ENCODE data around the gene EIF2B2. TPM values are rescaled to one million over a fixed set of nuclear protein-coding genes. Genes with fewer than 3 reads are reported as not detected.
"Not testable (repeated sequence)": the region's sequence is repeated elsewhere in the genome, so short reads cannot be mapped to it uniquely, and the experiment has no call there.

Gene EIF2B2
- total RNA-seq, 1 donor from 2014 or later, result 38.4 TPM

DNA sequence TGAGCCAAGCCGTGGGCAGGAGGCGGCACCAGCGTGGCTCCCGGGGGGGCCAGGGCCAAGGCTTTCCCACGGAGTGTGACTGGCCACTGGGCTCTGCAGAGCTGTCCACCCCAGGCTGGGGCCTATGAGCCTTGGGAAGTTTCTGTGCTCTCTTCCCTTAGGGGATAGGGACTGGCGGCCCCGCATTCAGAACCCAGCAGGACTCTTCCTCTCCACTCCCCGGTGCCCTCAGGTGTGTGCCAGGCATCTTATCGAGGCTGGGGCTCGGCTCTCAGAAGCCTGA is 17.8 kb upstream of the EIF2B2 start:
- Mint-ChIP-seq H3K27ac (ENCODE audit: unreplicated experiment) (no peak overlapping the region), H3K36me3 (ENCODE audit: low read depth) (no peaks in the 10 kb centered on the region), H3K4me1 (ENCODE audit: low read depth) (peaks cover 59% of the 10 kb centered on the region), H3K27me3 (ENCODE audit: low read depth) (no peaks in the 10 kb centered on the region), H3K9me3 (ENCODE audit: low read depth) (no peaks in the 10 kb centered on the region), H3K4me3 (ENCODE audit: unreplicated experiment) (no peak overlapping the region)
- TF ChIP-seq CTCF (IDR thresholded peaks at IDR 0.05), result no peak
- peak; percentile 81 for DNase-seq (ENCODE audit: low spot score)

DNA sequence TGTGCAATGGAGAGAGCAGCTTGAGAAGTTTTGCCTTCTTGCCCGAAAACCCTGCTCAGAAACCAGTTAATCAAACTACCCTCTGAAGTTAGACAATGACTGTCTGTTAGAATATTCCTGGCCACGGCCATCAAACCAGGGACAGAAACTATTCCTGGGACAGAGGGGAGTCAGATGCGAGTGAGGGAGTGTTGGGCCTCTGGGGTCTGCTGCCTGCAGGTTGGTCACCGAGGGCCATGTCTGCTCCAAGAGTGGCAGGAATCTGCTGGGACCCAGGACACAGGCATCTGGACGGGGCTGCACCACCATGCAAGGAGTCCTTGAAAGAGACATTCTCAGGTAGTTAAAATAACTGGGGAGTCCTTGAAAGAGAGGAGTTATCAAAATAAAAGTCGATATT is 16.9 kb upstream of the EIF2B2 start:
- H3K4me1 Mint-ChIP-seq (ENCODE audit: low read depth), result peaks cover 51% of the 10 kb centered on the region
- no peaks in the 10 kb centered on the region for H3K36me3 Mint-ChIP-seq (ENCODE audit: low read depth)
- no peak overlapping the region for H3K4me3 Mint-ChIP-seq (ENCODE audit: unreplicated experiment)
- no peaks in the 10 kb centered on the region for H3K27me3 Mint-ChIP-seq (ENCODE audit: low read depth)
- no peak overlapping the region for H3K27ac Mint-ChIP-seq (ENCODE audit: unreplicated experiment)
- TF ChIP-seq CTCF (IDR thresholded peaks at IDR 0.05), result no peak
- H3K9me3 Mint-ChIP-seq (ENCODE audit: low read depth), result no peaks in the 10 kb centered on the region
- no peak for DNase-seq (ENCODE audit: low spot score)

DNA sequence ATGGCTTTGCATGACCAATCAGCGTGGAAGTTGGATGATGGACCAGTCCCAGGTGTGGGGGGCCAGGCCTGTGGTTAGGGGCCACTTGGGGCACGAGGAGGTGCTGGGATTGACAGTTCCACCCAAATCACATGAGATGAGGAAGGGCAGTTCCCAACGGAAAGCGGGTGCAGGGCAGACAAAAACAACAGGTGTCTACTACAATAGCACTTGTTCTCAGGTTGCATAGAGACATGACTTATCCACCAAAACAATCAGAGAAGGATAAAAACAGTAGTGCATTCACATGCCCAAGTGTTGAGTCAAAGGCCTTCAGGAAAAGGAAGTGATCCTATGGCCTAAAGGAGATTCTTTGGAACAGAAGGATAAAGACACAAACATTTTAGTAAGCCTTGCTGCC is 14.6 kb upstream of the EIF2B2 start:
- no peaks in the 10 kb centered on the region for H3K9me3 Mint-ChIP-seq (ENCODE audit: low read depth)
- peaks cover 35% of the 10 kb centered on the region for H3K4me1 Mint-ChIP-seq (ENCODE audit: low read depth)
- no peaks in the 10 kb centered on the region for H3K36me3 Mint-ChIP-seq (ENCODE audit: low read depth)
- no peaks in the 10 kb centered on the region for H3K27me3 Mint-ChIP-seq (ENCODE audit: low read depth)
- H3K4me3 Mint-ChIP-seq (ENCODE audit: unreplicated experiment), result no peak overlapping the region
- DNase-seq (ENCODE audit: low spot score), result no peak
- H3K27ac Mint-ChIP-seq (ENCODE audit: unreplicated experiment), result no peak overlapping the region
- no peak for TF ChIP-seq CTCF (IDR thresholded peaks at IDR 0.05)

DNA sequence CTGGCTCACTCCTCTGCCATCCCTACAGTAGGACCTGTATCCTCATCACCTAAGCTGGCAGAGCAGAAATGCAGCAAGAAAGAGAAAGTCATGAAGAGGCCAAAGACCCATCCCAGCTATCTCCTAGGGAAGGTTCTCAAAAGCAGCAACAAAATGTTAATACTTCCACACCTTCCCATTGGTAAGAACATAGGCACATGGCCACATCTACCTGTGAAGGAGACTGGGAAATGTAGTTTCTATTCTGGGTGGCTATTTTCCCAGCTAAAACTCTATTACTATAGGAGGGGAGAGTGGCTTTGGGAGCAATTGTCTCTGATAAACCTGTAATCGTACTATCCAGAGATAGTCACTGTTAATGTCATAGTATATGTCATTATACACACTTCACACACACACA is 13.7 kb upstream of the EIF2B2 start:
- Mint-ChIP-seq H3K9me3 (ENCODE audit: low read depth) (no peaks in the 10 kb centered on the region), H3K36me3 (ENCODE audit: low read depth) (no peaks in the 10 kb centered on the region), H3K27me3 (ENCODE audit: low read depth) (no peaks in the 10 kb centered on the region), H3K27ac (ENCODE audit: unreplicated experiment) (no peak overlapping the region), H3K4me1 (ENCODE audit: low read depth) (peaks cover 34% of the 10 kb centered on the region), H3K4me3 (ENCODE audit: unreplicated experiment) (no peak overlapping the region)
- no peak for TF ChIP-seq CTCF (IDR thresholded peaks at IDR 0.05)
- DNase-seq (ENCODE audit: low spot score), result no peak

DNA sequence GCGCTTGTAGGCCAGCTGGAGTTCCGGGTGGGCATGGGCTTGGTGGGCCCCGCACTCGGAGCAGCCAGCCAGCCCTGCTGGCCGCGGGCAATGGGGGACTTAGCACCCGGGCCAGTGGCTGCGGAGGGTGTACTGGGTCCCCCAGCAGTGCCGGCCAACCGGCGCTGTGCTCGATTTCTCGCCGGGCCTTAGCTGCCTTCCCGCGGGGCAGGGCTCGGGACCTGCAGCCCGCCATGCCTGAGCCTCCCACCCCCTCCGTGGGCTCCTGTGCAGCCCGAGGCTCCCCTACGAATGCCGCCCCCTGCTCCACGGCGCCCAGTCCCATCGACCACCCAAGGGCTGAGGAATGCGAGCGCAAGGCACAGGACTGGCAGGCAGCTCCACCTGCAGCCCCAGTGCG is 8.5 kb upstream of the EIF2B2 start:
- not testable (repeated sequence) for H3K27me3 Mint-ChIP-seq (ENCODE audit: low read depth); H3K27ac Mint-ChIP-seq (ENCODE audit: unreplicated experiment); H3K4me3 Mint-ChIP-seq (ENCODE audit: unreplicated experiment); H3K36me3 Mint-ChIP-seq (ENCODE audit: low read depth); DNase-seq (ENCODE audit: low spot score); H3K9me3 Mint-ChIP-seq (ENCODE audit: low read depth)
- H3K4me1 Mint-ChIP-seq (ENCODE audit: low read depth), result peaks cover 11% of the 10 kb centered on the region

DNA sequence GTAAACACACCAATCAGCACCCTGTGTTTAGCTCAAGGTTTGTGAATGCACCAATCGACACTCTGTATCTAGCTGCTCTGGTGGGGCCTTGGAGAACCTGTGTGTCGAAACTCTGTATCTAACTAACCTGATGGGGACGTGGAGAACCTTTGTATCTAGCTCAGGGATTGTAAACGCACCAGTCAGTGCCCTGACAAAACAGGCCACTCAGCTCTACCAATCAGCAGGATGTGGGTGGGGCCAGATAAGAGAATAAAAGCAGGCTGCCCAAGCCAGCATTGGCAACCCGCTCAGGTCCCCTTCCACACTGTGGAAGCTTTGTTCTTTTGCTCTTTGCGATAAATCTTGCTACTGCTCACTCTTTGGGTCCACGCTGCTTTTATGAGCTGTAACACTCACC is 6.9 kb upstream of the EIF2B2 start:
- H3K4me3 Mint-ChIP-seq (ENCODE audit: unreplicated experiment); H3K27ac Mint-ChIP-seq (ENCODE audit: unreplicated experiment); H3K9me3 Mint-ChIP-seq (ENCODE audit: low read depth); H3K27me3 Mint-ChIP-seq (ENCODE audit: low read depth); H3K36me3 Mint-ChIP-seq (ENCODE audit: low read depth); DNase-seq (ENCODE audit: low spot score): not testable (repeated sequence)
- peaks cover 12% of the 10 kb centered on the region for H3K4me1 Mint-ChIP-seq (ENCODE audit: low read depth)
